A673 (cell line): Measurements from ENCODE around the gene C10orf53.

Source experiments
- EZH2 ChIP-seq: fragments of 200-600 bp; sonication (generic); IDR thresholded peaks from 2 replicates; pipeline ENCODE4 v1.6.1; 2017; ENCODE audit warnings: borderline replicate concordance, low read depth, mild to moderate bottlenecking, mixed read lengths, antibody characterized with exemption, low read length; ENCODE audit not compliant: poor library complexity, severe bottlenecking
- TF ChIP-seq, protein P1 (sequence below): fragments of 300-800, 200-600 bp; sonication (generic); conservative IDR thresholded peaks from 2 replicates; pipeline ENCODE4 v1.5.1; 2017; ENCODE audit warnings: low read depth, mild to moderate bottlenecking, antibody characterized with exemption, low read length, moderate library complexity, mixed read lengths

DNA sequence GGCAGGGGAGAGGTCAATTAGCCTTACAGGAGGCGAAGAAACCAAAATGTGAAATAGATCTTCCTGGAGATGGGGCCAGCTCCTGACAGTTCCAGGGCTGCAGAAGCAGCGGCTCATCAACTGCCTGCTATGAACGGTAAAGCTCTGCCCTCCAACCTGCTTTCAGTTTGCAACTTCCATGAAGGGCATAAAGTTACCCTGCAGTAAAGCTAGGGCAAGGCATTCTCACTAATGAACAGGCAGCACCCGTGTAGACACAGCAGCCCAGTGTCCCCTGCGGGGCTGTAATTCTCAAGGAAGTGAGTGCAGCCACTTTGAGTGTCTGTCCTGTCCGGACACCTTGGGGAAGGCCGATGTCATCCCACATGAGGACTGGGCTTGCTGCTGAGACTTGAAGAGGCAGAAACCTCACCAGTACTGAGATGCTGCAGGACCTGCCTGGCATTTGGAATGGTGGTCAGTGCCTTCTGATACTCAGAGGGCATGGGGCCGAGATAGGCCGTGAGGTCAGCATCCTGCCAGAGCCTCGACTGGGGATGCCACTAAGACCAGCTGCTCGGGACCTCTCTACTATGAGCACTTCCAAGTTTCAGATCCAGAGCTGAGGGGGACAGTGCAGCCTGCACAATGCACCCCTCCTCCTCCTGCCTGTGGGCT, 26.1 kb upstream of the C10orf53 start:
- TF ChIP-seq, protein P1, sequence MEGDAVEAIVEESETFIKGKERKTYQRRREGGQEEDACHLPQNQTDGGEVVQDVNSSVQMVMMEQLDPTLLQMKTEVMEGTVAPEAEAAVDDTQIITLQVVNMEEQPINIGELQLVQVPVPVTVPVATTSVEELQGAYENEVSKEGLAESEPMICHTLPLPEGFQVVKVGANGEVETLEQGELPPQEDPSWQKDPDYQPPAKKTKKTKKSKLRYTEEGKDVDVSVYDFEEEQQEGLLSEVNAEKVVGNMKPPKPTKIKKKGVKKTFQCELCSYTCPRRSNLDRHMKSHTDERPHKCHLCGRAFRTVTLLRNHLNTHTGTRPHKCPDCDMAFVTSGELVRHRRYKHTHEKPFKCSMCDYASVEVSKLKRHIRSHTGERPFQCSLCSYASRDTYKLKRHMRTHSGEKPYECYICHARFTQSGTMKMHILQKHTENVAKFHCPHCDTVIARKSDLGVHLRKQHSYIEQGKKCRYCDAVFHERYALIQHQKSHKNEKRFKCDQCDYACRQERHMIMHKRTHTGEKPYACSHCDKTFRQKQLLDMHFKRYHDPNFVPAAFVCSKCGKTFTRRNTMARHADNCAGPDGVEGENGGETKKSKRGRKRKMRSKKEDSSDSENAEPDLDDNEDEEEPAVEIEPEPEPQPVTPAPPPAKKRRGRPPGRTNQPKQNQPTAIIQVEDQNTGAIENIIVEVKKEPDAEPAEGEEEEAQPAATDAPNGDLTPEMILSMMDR = no peak
- no peak for TF ChIP-seq EZH2
